OCI-LY1 (cell line): ENCODE data around the gene BBS4.

ENCODE experiments used
- EZH2 ChIP-seq: fragments of 200-600 bp; sonication (generic), shearing (Covaris generic); IDR thresholded peaks from 2 replicates; pipeline ENCODE4 v1.8.0; 2017; ENCODE audit warnings: borderline replicate concordance, mixed run types, mild to moderate bottlenecking, antibody characterized with exemption, low read length, moderate library complexity, mixed read lengths
- TF ChIP-seq, protein P1 (sequence below): fragments of 200-600 bp; sonication (generic), shearing (Covaris generic); IDR thresholded peaks from 2 replicates; pipeline ENCODE4 v1.5.1; 2017; ENCODE audit warnings: mild to moderate bottlenecking, antibody characterized with exemption, low read length, moderate library complexity, mixed read lengths

DNA sequence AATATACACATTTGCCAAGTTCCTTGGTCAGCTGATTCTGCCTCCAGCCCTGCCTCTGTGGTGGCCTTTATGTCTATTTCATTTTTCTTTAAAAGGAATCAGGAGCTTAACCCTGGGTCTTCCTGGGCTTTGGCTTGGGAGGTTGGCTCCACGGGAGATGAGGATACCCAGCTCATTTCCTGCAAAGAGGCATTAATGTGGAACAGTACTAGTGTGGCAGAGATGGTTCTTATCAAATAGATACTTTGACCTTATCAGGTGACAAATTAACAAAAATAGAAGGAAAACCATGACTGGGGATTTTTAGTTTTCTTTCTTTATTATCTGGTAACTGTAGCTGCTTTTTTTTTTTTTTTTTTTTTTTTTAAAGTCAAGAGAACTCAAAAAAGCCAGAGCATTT, 42.8 kb downstream of the BBS4 start:
- TF ChIP-seq, protein P1, sequence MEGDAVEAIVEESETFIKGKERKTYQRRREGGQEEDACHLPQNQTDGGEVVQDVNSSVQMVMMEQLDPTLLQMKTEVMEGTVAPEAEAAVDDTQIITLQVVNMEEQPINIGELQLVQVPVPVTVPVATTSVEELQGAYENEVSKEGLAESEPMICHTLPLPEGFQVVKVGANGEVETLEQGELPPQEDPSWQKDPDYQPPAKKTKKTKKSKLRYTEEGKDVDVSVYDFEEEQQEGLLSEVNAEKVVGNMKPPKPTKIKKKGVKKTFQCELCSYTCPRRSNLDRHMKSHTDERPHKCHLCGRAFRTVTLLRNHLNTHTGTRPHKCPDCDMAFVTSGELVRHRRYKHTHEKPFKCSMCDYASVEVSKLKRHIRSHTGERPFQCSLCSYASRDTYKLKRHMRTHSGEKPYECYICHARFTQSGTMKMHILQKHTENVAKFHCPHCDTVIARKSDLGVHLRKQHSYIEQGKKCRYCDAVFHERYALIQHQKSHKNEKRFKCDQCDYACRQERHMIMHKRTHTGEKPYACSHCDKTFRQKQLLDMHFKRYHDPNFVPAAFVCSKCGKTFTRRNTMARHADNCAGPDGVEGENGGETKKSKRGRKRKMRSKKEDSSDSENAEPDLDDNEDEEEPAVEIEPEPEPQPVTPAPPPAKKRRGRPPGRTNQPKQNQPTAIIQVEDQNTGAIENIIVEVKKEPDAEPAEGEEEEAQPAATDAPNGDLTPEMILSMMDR, result no peak
- TF ChIP-seq EZH2, result no peak
